Measurements from ENCODE around the gene UBXN7.
"Not testable (repeated sequence)": the region's sequence is repeated elsewhere in the genome, so short reads cannot be mapped to it uniquely, and the experiment has no call there.

DNA sequence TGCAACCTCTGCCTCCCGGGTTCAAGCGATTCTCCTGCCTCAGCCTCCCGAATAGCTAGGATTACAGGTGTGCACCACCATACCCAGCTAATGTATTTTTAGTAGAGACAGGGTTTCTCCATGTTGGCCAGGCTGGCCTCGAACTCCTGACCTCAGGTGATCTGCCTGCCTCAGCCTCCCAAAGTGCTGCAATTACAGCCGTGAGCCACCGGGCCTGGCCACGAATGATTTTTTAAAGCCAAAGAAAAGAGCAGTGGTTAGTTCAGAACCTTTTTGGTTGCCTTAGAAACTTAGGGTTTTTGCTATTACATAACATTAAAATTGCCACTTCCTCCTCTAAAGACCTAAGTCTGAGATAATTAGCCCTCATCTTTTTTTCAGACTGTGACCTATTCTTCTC, 25.2 kb upstream of the UBXN7 start:
- TF ChIP-seq CTCF (conservative IDR thresholded peaks at IDR 0.05 in 1 of 2, IDR thresholded peaks at IDR 0.05 in 1 of 2; ENCODE audit: low read depth in 1 of 2, low read length in 2 of 2); EZH2 (IDR thresholded peaks at IDR 0.05; ENCODE audit: low read length, missing control alignments): not testable (repeated sequence)
